GM12872 (cell line): ENCODE data around the gene GPAM.

Experiments
- CTCF ChIP-seq: IDR thresholded peaks from 3 replicates; pipeline ENCODE4 v1.5.1; 2011; ENCODE audit warnings: low read depth, mild to moderate bottlenecking, low read length, moderate library complexity; ENCODE audit not compliant: insufficient read depth

GPAM gene

GRCh38 chr10:112218960-112219359 lies 35.4 kb upstream of the GPAM start:
- TF ChIP-seq CTCF, result no peak

- no peak for TF ChIP-seq CTCF
These were observed 34.4 kb upstream of the GPAM start for GRCh38 chr10:112218036-112218390.

DNA sequence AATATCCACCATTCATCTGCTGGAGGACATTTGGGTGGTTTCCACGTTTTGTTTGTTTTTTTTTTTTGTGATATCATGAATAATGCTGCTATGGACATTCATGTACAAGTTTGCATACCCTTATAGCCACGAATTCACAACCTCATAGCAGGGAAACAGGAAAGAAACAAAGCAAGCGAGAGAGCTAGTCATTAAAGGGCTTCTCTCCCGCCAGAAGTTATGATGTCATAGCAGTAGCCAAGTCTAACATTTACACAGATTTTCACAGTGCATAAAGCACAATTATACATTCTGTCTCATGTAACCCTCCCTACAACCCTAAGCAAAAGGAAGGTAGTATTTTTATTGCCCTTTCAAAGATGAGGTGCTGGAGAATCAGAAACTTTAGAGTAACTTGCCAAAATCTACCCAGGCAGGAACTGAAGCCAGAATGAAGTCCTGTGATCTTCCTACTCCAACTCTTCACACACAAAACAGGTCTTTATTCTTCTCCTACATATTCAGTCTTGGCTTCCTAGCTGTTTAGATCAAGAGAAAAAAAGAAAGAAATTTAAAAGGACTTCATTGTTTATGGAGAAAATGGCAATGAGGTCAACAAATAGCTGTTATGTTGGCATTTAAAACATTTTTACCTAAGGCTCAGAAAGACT lies 33.9 kb upstream of the GPAM start:
- TF ChIP-seq CTCF, result no peak

DNA sequence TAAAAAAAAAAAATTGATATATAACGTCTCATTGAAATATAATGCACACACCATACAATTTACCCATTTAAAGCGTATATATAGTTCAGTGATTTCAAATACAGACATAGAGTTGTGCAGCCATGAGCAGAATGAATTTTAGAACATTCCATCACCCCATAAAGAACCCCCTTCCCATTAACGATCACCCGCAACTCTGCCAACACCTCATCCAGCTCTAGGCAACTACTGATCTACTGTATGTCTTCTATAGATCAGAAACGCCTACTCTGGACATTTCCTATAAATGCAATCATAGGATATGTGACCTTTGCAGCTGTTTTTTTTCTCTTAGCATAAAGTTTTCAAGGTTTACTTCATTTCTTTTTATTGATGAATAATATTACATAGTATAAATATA lies 33.4 kb upstream of the GPAM start:
- TF ChIP-seq CTCF, result no peak

GRCh38 chr10:112216151-112216550 lies 32.6 kb upstream of the GPAM start:
- no peak for TF ChIP-seq CTCF

GRCh38 chr10:112215342-112215774 lies 31.8 kb upstream of the GPAM start:
- TF ChIP-seq CTCF, result no peak

GRCh38 chr10:112214298-112214926 lies 30.8 kb upstream of the GPAM start:
- no peak for TF ChIP-seq CTCF
